GM10266 (cell line): ENCODE measurements around the gene FALEC.

Experiments used
- DNase-seq: peaks from one replicate; pipeline ENCODE4 v3.0.0; 2012; ENCODE audit errors: extremely low spot score
- TF ChIP-seq, protein P1 (sequence below): IDR thresholded peaks from 2 replicates; pipeline ENCODE4 v1.5.1; 2012; ENCODE audit warnings: mild to moderate bottlenecking, low read depth; ENCODE audit not compliant: control insufficient read depth, insufficient read depth; ENCODE audit errors: missing control alignments

Gene FALEC

DNA sequence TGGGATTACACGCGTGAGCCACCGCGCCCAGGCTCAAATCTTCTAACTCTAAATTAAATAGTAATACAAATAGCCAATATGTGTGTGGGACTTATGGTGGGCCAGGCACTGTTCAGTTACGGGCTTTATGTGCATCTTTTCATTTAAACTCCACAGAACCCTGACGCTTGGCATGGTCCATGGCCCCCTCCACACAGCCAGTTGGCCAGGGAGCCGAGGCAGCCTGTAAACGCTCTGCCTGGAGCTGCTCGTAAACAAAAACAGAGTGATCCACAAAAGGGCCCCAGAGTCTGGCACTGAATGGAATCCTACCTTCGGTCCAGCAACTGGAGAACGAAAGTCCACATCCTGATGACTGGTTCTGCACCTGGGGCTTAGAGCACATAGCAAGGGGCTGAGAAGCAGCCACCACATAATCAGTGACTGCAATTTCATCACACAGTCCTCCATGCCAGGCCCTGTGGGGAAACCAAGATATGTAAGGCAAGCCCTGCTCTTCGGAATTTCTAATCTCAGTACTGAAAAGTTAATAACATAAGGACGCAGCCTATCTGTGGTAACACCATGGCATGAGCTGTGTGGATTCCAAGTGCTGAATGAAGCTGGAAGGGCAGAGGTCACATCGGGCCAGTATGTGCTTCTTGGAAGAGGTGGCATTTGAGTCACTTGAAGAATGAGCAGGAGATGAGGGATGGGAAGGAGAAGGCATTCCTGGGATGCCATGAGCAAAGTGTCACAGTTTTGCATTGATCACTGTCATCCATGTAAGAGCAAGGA lies 20.1 kb downstream of the FALEC start:
- TF ChIP-seq, protein P1, sequence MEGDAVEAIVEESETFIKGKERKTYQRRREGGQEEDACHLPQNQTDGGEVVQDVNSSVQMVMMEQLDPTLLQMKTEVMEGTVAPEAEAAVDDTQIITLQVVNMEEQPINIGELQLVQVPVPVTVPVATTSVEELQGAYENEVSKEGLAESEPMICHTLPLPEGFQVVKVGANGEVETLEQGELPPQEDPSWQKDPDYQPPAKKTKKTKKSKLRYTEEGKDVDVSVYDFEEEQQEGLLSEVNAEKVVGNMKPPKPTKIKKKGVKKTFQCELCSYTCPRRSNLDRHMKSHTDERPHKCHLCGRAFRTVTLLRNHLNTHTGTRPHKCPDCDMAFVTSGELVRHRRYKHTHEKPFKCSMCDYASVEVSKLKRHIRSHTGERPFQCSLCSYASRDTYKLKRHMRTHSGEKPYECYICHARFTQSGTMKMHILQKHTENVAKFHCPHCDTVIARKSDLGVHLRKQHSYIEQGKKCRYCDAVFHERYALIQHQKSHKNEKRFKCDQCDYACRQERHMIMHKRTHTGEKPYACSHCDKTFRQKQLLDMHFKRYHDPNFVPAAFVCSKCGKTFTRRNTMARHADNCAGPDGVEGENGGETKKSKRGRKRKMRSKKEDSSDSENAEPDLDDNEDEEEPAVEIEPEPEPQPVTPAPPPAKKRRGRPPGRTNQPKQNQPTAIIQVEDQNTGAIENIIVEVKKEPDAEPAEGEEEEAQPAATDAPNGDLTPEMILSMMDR = no peak
- DNase-seq = no peak

DNA sequence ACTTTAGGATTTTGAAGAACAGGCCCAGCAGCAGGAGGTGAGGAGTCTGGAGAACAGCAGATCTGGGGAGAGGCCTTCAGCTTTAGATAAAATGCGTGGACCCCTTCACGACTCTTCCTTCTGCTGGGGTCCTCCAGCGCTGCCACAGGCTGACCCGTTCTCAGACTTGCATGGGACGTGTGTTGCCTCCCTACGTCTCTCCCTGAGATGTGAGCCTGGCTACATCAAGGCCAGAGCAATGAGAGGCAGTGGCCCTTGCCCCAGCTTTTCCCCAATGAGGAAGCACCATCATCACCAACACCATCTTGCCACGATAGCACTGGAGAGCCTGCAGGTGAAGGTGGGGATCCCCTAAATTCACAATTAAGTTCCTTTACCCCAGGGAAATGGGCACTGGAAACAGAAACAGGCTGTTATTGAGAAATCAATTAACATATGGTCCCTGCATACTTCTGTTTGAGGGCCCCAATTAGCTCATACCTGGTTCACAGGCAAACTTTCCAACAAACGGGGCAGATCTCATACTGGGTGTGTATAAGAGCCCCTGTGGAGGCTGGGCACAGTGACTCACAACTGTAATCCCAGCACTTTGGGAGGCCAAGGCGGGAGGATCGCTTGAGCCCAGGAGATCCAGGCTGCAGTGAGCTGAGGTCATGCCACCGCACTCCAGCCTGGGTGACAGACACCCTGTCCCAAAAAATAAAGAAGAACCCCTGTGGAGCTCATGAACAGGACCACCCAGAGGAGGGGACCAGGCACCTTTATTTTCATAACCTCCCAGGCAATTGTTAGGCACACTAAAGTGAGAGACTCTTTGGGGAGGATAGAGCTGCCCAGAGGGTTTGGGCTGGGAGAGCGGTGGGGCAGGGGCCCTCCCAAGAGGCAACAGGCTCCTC lies 21.5 kb downstream of the FALEC start:
- no peak for DNase-seq
- TF ChIP-seq, protein P1 = no peak

DNA sequence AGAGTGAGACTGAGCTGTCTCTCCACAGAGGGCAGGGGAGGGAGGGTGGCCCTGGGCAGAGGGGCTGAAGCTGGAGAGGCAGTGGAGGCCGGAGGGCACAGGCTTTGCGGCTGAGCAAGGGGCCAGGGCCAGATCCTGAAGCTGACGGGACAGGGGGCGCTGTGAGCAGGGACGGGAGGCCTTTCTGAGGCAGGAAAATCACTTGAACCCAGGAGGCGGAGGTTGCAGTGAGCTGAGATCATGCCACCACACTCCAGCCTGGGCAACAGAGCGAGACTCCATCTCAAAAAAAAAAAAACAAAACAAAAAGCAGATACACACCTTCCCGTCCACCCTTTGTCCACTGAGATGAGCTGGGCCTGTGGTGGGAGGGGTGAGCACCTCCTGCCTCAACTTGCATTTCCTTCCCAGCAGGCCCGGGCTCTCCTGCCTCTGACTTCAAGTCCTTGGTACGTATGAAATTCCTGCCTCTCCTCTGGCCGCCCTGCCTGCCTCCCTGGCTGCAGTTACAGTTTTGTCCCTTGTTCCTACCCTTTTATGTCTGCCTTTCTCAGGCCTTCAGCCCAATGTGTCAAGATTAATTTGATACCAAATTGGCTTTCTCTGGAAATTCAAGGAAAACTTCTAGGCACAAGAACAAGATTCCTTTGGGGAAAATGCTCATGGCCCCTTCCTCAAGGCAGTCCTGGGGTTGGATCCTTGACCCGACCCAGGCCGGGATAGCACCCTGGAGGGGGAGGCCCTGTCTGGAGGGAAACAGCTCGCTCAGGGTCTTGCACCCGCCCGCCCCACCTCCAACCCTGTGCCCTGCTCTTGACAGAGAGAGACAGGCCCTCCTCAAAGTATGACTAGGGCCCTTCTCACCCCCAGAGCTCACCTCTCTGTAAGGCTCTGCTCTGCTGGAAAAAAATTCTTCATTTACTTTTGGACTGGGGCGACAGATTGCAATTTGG lies 22.5 kb downstream of the FALEC start:
- TF ChIP-seq, protein P1 = peak; percentile 1
- DNase-seq = no peak

DNA sequence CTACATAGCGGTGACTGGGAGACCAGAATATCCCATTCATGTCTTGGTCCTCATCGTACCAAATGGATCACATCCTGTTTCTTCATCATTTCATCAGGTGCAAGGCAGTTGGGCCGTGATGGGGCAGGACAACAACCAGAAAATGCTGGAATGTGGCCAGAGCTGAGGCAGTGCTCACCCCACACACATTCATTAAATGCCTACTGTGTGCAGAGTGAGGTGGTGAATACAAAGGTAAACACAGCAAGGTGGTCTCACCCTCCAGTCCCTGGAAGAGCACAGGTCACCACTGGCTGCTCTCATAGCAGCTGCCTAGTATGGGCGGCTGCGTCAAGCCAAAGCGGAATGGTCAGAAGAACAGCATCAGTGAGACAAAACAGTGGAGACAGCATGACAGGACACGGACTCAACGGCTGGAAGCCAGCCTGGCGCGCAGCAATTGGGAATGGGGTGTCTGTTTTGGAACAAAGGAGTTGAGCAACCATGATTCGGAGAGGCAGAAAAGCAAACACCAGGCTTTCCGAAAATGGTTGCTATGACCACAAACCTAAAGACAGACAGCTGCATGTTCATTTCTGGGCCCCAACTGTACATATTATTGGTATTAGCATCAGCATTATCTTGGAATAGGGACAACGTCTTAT lies 28.1 kb downstream of the FALEC start:
- TF ChIP-seq, protein P1 = no peak
- DNase-seq = no peak

DNA sequence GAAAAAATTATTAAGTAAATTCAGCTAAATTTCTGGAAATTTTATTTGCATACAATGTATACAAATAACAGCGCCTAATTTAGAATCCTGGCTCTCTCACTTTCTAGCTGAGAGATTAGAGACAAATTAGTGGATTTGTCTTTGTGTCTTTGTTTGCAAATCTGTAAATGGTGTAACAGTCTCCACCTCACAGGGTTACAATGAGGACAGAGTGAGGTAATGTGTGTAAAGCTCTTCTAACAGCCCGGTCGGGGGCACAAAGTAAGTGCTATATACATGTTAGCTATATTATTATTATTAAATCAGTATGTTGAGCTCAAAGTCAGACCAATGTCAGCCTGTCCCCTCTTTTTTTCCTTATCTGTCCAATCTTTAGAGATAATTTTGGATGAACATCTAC lies 28.7 kb downstream of the FALEC start:
- TF ChIP-seq, protein P1 = no peak

DNA sequence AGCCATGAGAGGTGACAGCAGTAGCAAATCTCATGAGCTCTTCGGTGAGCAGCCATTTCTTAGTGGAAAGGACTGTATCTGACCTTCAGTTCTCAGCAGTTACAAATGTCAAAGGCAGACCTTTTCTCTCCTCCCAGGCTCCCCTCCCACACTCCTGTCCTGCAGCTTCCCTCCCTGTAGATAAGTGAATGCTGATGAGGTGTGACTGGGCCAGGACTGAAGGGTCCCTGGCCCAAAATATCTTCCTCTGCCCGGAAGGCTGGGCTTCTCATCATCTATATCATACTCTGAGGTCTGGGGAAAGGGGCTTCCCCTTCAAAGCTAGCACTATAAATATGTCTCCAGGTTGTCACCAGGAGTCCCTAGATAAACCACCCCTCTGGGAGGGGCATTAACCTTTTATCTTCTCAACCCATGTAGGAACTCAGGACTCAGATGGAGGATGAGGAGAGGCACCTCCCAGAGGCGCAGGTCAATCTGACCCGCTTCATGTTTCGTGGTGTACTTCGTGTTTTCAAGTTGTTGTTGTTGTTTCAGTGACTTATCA lies 30.0 kb downstream of the FALEC start:
- TF ChIP-seq, protein P1 = no peak
- no peak for DNase-seq

More for the DNA sequence above, 28.7 kb downstream of the FALEC start:
- no peak for DNase-seq
